AG04449 (cell line): Measurements from ENCODE around the gene SH3GL2.

Experiments used
- CTCF ChIA-PET: fragments of 350-600 bp; formaldehyde crosslinking; extraction: SDS; loops from one replicate; lab custom pipeline; 2021; ENCODE audit warnings: antibody characterized with exemption; lab: Yijun Ruan, JAX
- POLR2A ChIA-PET: fragments of 400-600, 350-600 bp; formaldehyde crosslinking; extraction: SDS; loops from one replicate; lab custom pipeline; 2020; ENCODE audit warnings: antibody characterized with exemption, inconsistent platforms; lab: Yijun Ruan, JAX
- DNase-seq: peaks from one replicate; pipeline ENCODE4 v3.0.0-alpha.2; 2010; ENCODE audit warnings: low read depth, low spot score
- H3K4me3 ChIP-seq: 2 replicates; pipeline ENCODE4 v1.5.1; 2011; ENCODE audit warnings: low read depth, mild to moderate bottlenecking, control low read depth, low read length
- TF ChIP-seq, protein P1 (sequence below): IDR thresholded peaks from one replicate; pipeline ENCODE4 v1.5.1; 2011; ENCODE audit warnings: mild to moderate bottlenecking, moderate library complexity, low read length, control low read depth, inconsistent platforms; ENCODE audit not compliant: insufficient read depth; ENCODE audit errors: missing control alignments

The SH3GL2 gene

DNA sequence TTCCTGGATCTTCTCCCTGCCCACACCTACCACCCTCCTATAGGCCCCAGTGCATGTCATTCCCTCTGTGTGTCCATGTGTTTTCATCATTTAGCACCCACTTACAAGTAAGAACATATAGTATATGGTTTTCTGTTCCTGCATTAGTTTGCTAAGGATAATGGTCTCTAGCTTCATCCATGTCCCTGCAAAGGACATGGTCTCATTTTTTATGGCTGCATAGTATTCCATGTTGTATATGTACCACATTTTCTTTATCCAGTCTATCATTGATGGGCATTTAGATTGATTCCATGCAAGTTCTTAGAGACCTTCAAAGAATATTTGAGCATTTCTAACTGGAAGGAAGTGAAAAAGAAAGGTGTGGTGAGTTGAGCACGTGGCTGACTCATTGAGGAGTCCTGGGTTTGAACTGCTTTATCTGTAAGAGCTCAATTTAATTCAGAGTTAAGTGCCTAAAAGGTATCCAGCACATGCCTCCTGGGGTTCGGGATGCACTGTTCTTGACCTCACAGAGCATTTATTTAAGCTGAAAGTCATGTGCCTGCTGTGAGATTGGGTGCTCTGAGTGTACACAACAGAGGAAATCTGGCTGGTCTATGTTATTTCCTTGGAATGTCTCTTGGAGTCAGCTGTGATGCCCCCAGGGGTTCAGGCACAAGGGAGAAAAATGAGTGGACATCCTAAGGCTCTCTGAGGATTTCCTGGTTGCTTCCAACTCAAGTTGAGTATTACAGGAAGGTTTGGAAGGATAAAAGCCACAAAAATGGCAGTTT is 56.4 kb downstream of the SH3GL2 start:
- H3K4me3 ChIP-seq: no peak overlapping the region
- CTCF ChIA-PET: no interaction called here
- DNase-seq: no peak
- TF ChIP-seq, protein P1, sequence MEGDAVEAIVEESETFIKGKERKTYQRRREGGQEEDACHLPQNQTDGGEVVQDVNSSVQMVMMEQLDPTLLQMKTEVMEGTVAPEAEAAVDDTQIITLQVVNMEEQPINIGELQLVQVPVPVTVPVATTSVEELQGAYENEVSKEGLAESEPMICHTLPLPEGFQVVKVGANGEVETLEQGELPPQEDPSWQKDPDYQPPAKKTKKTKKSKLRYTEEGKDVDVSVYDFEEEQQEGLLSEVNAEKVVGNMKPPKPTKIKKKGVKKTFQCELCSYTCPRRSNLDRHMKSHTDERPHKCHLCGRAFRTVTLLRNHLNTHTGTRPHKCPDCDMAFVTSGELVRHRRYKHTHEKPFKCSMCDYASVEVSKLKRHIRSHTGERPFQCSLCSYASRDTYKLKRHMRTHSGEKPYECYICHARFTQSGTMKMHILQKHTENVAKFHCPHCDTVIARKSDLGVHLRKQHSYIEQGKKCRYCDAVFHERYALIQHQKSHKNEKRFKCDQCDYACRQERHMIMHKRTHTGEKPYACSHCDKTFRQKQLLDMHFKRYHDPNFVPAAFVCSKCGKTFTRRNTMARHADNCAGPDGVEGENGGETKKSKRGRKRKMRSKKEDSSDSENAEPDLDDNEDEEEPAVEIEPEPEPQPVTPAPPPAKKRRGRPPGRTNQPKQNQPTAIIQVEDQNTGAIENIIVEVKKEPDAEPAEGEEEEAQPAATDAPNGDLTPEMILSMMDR: no peak
- POLR2A ChIA-PET: no interaction called here

DNA sequence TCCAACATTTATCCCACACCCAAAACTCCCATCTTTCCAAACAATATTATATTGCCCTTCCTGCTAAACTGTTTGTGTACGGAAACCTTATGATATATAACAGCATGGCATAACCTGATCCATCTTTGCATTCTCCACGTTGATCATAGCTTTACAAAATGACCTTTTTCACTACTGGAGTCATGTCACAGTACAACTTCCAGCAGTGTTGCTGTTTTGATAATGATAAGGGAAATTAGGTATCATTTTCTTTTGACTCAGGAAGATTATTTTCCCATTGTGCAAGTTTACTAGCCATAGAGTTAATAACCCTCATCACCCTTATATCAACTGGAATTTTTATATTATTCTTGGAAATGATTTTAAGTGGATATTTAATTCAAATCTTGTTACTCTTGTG is 57.5 kb downstream of the SH3GL2 start:
- DNase-seq: no peak
- CTCF ChIA-PET: no interaction called here
- POLR2A ChIA-PET: no interaction called here

DNA sequence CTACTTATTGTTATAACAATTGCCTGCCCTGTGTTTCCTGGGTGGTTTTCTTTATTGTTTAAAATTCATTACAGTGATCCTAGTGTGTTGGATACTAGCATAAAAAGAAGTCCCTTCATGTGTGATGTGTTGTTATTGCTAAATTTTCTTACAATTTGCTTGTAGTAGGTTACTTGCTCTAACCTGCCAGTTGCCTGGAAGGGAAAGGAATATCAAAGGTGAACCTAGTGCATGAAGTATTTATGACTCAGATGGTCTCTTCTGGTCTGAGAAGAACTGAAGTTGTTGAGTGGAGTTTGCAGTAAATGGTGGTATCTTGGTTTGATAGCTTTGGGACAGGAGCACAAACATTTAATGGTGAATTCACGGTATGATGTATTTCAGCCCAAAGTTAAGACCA is 58.0 kb downstream of the SH3GL2 start:
- no peak for DNase-seq
- no peak overlapping the region for H3K4me3 ChIP-seq
- ChIA-PET CTCF (no interaction called here), POLR2A (no interaction called here)
- TF ChIP-seq, protein P1: no peak

More for the DNA sequence above, 57.5 kb downstream of the SH3GL2 start:
- TF ChIP-seq, protein P1: no peak
- H3K4me3 ChIP-seq: no peak overlapping the region

DNA sequence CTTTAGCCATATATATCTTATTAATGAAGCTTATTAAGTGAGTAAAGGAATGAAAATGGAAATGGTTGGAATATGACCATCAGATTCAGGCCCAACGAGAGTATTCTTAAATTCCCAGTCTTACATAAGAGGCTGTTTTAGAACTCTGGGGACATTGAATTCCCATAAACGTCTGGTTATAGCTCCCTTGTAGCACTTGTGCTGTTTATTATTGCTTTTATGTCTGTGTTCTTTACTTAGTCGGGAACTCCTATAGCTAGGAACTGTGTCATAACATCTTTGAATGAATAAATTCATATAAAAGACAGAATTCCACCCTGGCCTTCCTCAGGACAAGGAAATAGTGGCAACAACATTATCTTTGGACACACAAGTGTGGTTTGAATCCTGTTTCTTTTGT is 58.4 kb downstream of the SH3GL2 start:
- DNase-seq: no peak
- CTCF ChIA-PET: no interaction called here
- TF ChIP-seq, protein P1: no peak
- POLR2A ChIA-PET: no interaction called here
- no peak overlapping the region for H3K4me3 ChIP-seq

DNA sequence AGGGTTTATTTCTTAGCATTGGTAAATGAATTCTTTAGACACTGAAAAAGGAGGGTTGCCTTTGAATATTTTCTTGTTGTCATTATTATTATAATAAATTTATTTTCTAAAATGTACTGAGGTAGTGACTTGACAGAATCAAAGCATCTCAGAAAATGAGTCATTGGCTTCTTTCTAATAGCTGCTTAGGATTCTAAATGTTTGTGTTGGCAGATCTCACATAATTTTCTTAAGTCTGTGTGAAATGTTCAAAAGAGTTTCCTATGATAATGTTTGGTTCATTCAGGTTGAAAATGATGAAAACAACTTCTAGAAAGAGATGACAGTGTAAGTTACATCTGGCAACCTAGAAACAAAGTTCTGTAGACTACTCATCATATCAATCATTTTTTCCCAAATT is 69.7 kb downstream of the SH3GL2 start:
- no peak overlapping the region for H3K4me3 ChIP-seq
- POLR2A ChIA-PET: no interaction called here
- DNase-seq: no peak
- TF ChIP-seq, protein P1: no peak
- CTCF ChIA-PET: no interaction called here

DNA sequence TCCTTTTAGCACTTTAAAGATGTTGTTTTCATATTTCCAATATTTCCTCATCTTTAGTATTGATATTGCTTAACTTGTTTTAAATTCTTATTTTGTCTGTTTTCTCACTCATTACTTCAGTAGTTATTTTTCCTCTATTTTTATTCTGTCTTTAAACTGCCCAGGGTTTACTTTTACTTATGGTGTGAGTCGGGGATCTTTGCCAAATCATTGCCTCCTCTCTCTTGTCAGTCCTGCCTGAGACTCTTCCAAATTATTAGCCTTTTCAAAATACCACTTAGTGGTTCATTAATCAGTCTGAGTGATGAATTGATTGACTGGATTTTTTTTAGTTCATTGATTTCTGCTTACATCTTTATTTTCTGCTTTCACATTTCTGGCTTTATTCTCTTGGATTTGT is 72.9 kb downstream of the SH3GL2 start:
- POLR2A ChIA-PET: no interaction called here

More for the DNA sequence above, 72.9 kb downstream of the SH3GL2 start:
- CTCF ChIA-PET: no interaction called here
- TF ChIP-seq, protein P1: no peak
- DNase-seq: no peak
- H3K4me3 ChIP-seq: no peak overlapping the region
